Neuronal stem cell (in vitro differentiated cells): ENCODE measurements around the gene MYBPC2.
A peak's percentile ranks its signal among the peaks of the same experiment; 100 is the strongest.

Experiments
- DNase-seq: peaks from one replicate; pipeline ENCODE4 v3.0.0-alpha.2; 2013; ENCODE audit warnings: low spot score
- H2AFZ ChIP-seq: one replicate; pipeline ENCODE4 v1.6.1; 2013; ENCODE audit warnings: mild to moderate bottlenecking, low read length, inconsistent platforms
- H2AK5ac ChIP-seq: 2 replicates; pipeline ENCODE4 v1.6.1; 2013; ENCODE audit warnings: low read depth, mild to moderate bottlenecking, inconsistent platforms, low read length, moderate library complexity, mixed read lengths
- H2BK120ac ChIP-seq: 2 replicates; pipeline ENCODE4 v1.6.1; 2013; ENCODE audit warnings: low read depth, mild to moderate bottlenecking, inconsistent platforms, low read length, moderate library complexity, mixed read lengths
- H2BK12ac ChIP-seq: one replicate; pipeline ENCODE4 v1.6.1; 2013; ENCODE audit warnings: low read length, inconsistent platforms
- H2BK15ac ChIP-seq: 2 replicates; pipeline ENCODE4 v1.6.1; 2013; ENCODE audit warnings: mild to moderate bottlenecking, low read length, inconsistent platforms, mixed read lengths
- H2BK5ac ChIP-seq: one replicate; pipeline ENCODE4 v1.6.1; 2013; ENCODE audit warnings: inconsistent platforms, mild to moderate bottlenecking, low read length, moderate library complexity
- H3K14ac ChIP-seq: one replicate; pipeline ENCODE4 v1.6.1; 2013; ENCODE audit warnings: low read length, inconsistent platforms
- H3K18ac ChIP-seq: 2 replicates; pipeline ENCODE4 v1.6.1; 2013; ENCODE audit warnings: low read length, inconsistent platforms
- H3K23ac ChIP-seq: 2 replicates; pipeline ENCODE4 v1.6.1; 2013; ENCODE audit warnings: low read depth, mild to moderate bottlenecking, mixed read lengths, low read length, inconsistent platforms; ENCODE audit not compliant: poor library complexity
- H3K27ac ChIP-seq: replicated peaks from 3 replicates; pipeline ENCODE4 v1.5.1; 2013; ENCODE audit warnings: low read length, inconsistent platforms
- H3K27me3 ChIP-seq, 3 experiments: 2 replicates each; pipeline ENCODE4 v1.6.1; 2013; ENCODE audit warnings: low read length in 3 of 3, mild to moderate bottlenecking in 2 of 3, inconsistent platforms in 1 of 3, low read depth in 1 of 3, mixed read lengths in 1 of 3, moderate library complexity in 1 of 3; ENCODE audit not compliant: control insufficient read depth in 3 of 3, insufficient read depth in 3 of 3
- H3K36me3 ChIP-seq, 2 donors: replicated peaks in 1 of 2; 2 replicates each; pipeline ENCODE4 v1.6.1; 2013; ENCODE audit warnings: low read length in 2 of 2; ENCODE audit not compliant: control insufficient read depth in 2 of 2, insufficient read depth in 2 of 2
- H3K4ac ChIP-seq: 2 replicates; pipeline ENCODE4 v1.6.1; 2013; ENCODE audit warnings: inconsistent platforms, mild to moderate bottlenecking, low read length, moderate library complexity
- H3K4me1 ChIP-seq, 2 donors: 1 replicate in 1 of 2; 2 replicates in 1 of 2; pipeline ENCODE4 v1.6.1; 2013; ENCODE audit warnings: low read length in 2 of 2, low read depth in 1 of 2; ENCODE audit not compliant: control insufficient read depth in 2 of 2, insufficient read depth in 1 of 2
- H3K4me2 ChIP-seq: one replicate; pipeline ENCODE4 v1.6.1; 2013; ENCODE audit warnings: mild to moderate bottlenecking, low read length, inconsistent platforms; ENCODE audit not compliant: insufficient read depth, poor library complexity, severe bottlenecking
- H3K4me3 ChIP-seq, 2 donors: 2 replicates each; pipeline ENCODE4 v1.5.1; 2013; ENCODE audit warnings: low read length in 2 of 2, mild to moderate bottlenecking in 2 of 2, inconsistent platforms in 1 of 2, moderate library complexity in 1 of 2
- H3K79me1 ChIP-seq: one replicate; pipeline ENCODE4 v1.6.1; 2013; ENCODE audit warnings: low read depth, mild to moderate bottlenecking, inconsistent platforms, low read length, moderate library complexity
- H3K9ac ChIP-seq: one replicate; pipeline ENCODE4 v1.6.1; 2013; ENCODE audit warnings: mild to moderate bottlenecking, low read depth, low read length, inconsistent platforms; ENCODE audit not compliant: poor library complexity
- H3K9me3 ChIP-seq, 2 donors: replicated peaks in 1 of 2; 2 replicates each; pipeline versions ENCODE3 to v1.6.1; 2013; ENCODE audit warnings: low read length in 2 of 2, mild to moderate bottlenecking in 2 of 2, inconsistent platforms in 1 of 2, low read depth in 1 of 2, mixed read lengths in 1 of 2, moderate library complexity in 1 of 2; ENCODE audit not compliant: control insufficient read depth in 2 of 2, insufficient read depth in 1 of 2
- H4K8ac ChIP-seq: one replicate; pipeline ENCODE4 v1.6.1; 2013; ENCODE audit warnings: low read depth, mild to moderate bottlenecking, inconsistent platforms, low read length, moderate library complexity
- H4K91ac ChIP-seq: one replicate; pipeline ENCODE4 v1.6.1; 2013; ENCODE audit warnings: low read length, low read depth, mild to moderate bottlenecking, inconsistent platforms; ENCODE audit not compliant: poor library complexity
- whole genome bisulfite sequencing, 2 donors: extraction: QIAGEN DNeasy Blood & Tissue Kit; methylation state at CpG; one replicate each; pipeline ENCODE4 v1.1.7; 2013; ENCODE audit warnings: missing lambda C conversion rate in 2 of 2, mixed read lengths in 1 of 2; ENCODE audit not compliant: insufficient read length in 2 of 2, insufficient replicate concordance in 1 of 2; ENCODE audit errors: extremely low coverage in 2 of 2; 5-methylcytosine and 5-hydroxymethylcytosine counted together

Gene MYBPC2

DNA sequence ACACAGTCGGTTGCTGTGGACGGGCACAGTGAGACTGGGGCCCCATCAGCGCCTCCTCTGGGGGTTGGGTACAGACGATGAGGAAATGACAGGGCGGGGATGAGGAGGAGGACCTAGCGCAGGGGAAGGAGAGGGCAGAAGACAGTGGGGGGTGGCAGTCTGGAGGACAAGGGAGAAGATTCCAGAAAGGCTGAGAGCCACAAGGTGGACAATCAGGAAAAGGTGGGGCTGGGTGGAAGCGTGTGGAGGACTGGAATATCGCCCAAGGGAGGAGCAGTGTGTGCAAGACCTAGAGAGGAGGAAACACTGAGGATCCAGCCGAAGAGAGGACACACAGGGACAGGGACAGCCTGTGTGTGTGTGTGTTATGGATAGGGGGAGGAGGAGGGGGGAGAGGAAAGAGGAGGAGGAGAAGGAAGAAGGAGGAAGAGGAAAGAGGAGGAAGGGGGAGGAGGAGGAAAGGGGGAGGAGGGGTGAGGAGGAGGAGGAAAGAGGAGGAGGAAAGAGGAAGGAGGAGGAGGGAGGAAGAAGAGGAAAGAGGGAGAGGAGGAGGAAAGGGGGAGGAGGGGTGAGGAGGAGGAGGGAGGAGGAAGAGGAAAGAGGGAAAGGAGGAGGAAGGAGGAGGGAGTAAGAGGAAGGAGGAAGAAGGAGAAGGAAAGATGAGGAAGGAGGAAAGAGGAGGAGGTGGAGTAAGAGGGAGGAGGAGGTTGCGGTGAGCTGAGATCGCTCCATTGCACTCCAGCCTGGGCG is 59.8 kb downstream of the MYBPC2 start:
- H3K4me1 ChIP-seq: peaks cover 27 to 31% of the 10 kb centered on the region in 2 donors
- H3K9ac ChIP-seq: no peak overlapping the region
- H2AK5ac ChIP-seq: no peak overlapping the region
- no peak for DNase-seq
- no peak overlapping the region for H3K14ac ChIP-seq
- no peak overlapping the region for H2BK120ac ChIP-seq
- no peak overlapping the region for H4K8ac ChIP-seq
- H2BK5ac ChIP-seq: no peak overlapping the region
- peak overlapping the region; percentile 40 for H3K18ac ChIP-seq
- no peak overlapping the region for H3K4me3 ChIP-seq
- no CpG with 5 or more reads among the region's 12 CpGs for WGBS, 2 donors
- peak overlapping the region; percentile 63 for H2AFZ ChIP-seq
- no peak overlapping the region for H3K4ac ChIP-seq
- no peak overlapping the region for H3K27ac ChIP-seq
- peaks cover 2 to 7% of the 10 kb centered on the region in 2 donors for H3K9me3 ChIP-seq
- no peak overlapping the region for H3K4me2 ChIP-seq
- no peak overlapping the region for H3K23ac ChIP-seq
- H4K91ac ChIP-seq: no peak overlapping the region
- H3K27me3 ChIP-seq: peaks cover 0 to 64% (median 6%) of the 10 kb centered on the region in 3 experiments
- H2BK15ac ChIP-seq: no peak overlapping the region
- H3K79me1 ChIP-seq: no peaks in the 10 kb centered on the region
- peak overlapping the region; percentile 31 for H2BK12ac ChIP-seq
- H3K36me3 ChIP-seq: no peaks in the 10 kb centered on the region

DNA sequence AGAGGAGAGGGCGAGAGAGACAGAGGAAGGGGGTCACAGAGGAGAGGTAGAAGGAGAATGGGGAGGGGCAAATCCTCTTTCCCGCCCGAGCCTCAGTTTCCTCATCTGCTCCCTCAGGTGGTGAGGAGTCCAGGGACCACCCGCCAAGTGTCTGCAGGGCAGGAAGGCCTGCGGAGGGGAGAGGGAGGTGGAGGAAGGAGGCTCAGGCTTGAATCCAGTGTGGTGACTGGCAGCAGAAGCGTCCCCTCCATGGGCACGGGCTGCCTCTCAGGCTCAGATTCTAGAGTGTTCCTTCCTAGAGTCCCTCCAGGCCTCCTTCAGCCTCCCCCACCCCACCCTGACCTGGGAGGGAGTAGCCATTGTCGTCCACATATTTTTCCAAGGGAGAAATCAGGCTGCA is 60.5 kb downstream of the MYBPC2 start:
- Histone ChIP-seq H3K36me3 (no peaks in the 10 kb centered on the region), H2BK120ac (no peak overlapping the region), H3K4ac (no peak overlapping the region), H3K4me1 (peaks cover 27 to 31% of the 10 kb centered on the region in 2 donors), H3K23ac (no peak overlapping the region), H3K18ac (peak overlapping the region; percentile 77), H3K27me3 (peaks cover 0 to 66% (median 6%) of the 10 kb centered on the region in 3 experiments), H3K14ac (no peak overlapping the region), H4K8ac (no peak overlapping the region), H3K79me1 (no peaks in the 10 kb centered on the region), H3K4me2 (no peak overlapping the region), H4K91ac (no peak overlapping the region), H3K9ac (no peak overlapping the region), H3K9me3 (peaks cover 2 to 7% of the 10 kb centered on the region in 2 donors), H3K27ac (no peak overlapping the region), H2BK15ac (no peak overlapping the region), H2AK5ac (peak overlapping the region; percentile 14), H2AFZ (no peak overlapping the region), H2BK12ac (peak overlapping the region; percentile 7), H3K4me3 (no peak overlapping the region), H2BK5ac (no peak overlapping the region)
- DNase-seq: no peak
- no CpG with 5 or more reads among the region's 8 CpGs for WGBS, 2 donors

DNA sequence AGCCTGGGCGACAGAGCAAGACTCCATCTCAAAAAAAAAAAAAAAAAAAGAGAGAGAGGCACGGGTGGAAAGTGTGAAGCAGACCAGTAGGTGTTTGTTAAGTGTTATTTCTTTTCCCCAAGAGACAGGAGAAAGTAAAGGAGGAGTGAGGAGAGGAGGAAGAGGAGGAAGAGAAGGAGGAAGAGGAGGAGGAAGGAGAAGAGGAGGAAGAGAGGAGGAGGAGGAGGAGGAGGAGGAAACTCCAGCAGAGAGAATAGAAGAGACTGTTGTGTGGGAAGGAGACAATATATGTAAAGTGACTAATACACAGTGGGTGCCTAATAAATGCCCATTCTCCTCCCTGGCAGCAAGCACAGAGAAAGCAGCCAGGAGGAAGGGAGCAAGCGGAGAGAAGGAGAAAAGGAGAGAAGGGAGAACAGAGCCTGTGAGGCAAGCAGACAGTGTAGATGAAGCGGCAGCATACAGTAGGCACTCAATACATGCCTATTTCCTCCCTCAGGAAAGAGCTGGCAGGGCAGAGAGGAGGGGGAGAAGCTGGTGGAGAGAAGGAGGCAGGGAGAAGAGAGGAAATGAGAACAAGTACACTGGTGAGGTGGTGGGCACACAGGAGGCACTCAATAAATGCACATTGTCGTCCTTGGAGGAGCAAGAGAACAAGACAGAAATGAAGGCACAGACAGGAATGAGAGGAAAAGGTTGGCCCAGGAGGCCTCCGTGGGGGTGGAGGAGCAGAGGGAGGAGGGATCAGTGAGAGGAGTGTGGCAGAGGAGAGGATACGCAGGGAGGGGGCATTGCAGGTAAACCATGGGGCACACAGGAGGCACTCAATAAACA is 61.7 kb downstream of the MYBPC2 start:
- Histone ChIP-seq H3K27ac (no peak overlapping the region), H3K14ac (no peak overlapping the region), H2BK5ac (no peak overlapping the region), H3K23ac (no peak overlapping the region), H2BK12ac (no peak overlapping the region), H3K18ac (peak overlapping the region; percentile 51), H3K9me3 (peaks cover 2 to 7% of the 10 kb centered on the region in 2 donors), H2BK120ac (no peak overlapping the region), H3K79me1 (no peaks in the 10 kb centered on the region), H2AFZ (no peak overlapping the region), H2AK5ac (peak overlapping the region; percentile 18), H2BK15ac (no peak overlapping the region), H3K36me3 (no peaks in the 10 kb centered on the region), H3K9ac (no peak overlapping the region), H3K4me2 (no peak overlapping the region), H4K8ac (peak overlapping the region; percentile 57), H3K27me3 (peaks cover 0 to 66% (median 6%) of the 10 kb centered on the region in 3 experiments), H3K4ac (no peak overlapping the region), H3K4me1 (peaks cover 21 to 30% of the 10 kb centered on the region in 2 donors), H4K91ac (no peak overlapping the region), H3K4me3 (peak overlapping the region in 1 of 2 donors; percentile 12)
- no CpG with 5 or more reads among the region's 7 CpGs for WGBS, 2 donors
- no peak for DNase-seq

DNA sequence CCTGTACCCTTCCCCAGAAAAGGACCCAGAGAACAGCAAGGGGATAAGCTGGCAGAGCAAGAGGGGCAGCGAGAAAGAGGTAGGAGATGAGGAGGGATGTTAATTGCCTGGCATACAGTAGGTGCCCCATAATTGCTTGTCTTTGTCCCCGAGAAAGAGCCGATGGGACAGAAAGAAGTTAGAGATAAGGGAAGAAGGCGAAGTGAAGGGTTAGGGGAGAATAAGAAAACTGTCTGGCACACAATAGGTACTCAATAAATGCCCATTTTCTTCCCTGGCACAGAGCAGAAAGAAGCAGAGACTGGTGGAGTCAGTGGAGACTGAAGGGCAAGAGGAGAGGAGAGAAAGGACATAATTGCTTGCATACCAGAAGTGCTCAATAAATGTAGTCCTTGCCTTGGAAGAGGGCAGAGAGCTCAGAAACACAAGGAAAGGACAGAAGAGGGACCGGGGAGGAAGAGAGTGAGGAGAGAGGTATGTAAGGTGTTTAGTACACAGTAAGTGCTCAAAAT is 62.4 kb downstream of the MYBPC2 start:
- Histone ChIP-seq H3K9ac (no peak overlapping the region), H3K79me1 (no peaks in the 10 kb centered on the region), H3K4me1 (peaks cover 22 to 27% of the 10 kb centered on the region in 2 donors), H3K4ac (no peak overlapping the region), H3K36me3 (no peaks in the 10 kb centered on the region), H3K23ac (no peak overlapping the region), H3K9me3 (peaks cover 2 to 7% of the 10 kb centered on the region in 2 donors), H2AFZ (no peak overlapping the region), H3K18ac (no peak overlapping the region), H3K27me3 (peaks cover 0 to 69% (median 6%) of the 10 kb centered on the region in 3 experiments), H4K8ac (no peak overlapping the region), H2BK12ac (no peak overlapping the region), H3K4me2 (no peak overlapping the region), H2BK15ac (no peak overlapping the region), H2AK5ac (peak overlapping the region; percentile 3), H3K14ac (no peak overlapping the region), H3K27ac (no peak overlapping the region), H2BK5ac (no peak overlapping the region), H2BK120ac (no peak overlapping the region), H3K4me3 (no peak overlapping the region), H4K91ac (no peak overlapping the region)
- no peak for DNase-seq
- WGBS, 2 donors: no CpG with 5 or more reads among the region's 5 CpGs
